ENCODE results near the gene MYMX. TPM values are rescaled to one million over a fixed set of nuclear protein-coding genes. Genes with fewer than 3 reads are reported as not detected.

MYMX gene
- total and polyA plus RNA-seq, 2 of the 13 experiments (the other 11 are each of a cell fraction or from before 2014, with no cell fraction given), result not detected

GRCh38 chr6:44265007-44265721, 48.4 kb downstream of the MYMX start, which contains the start of gene NFKBIE (continued):
- peak; percentile 72; the same call in 1 of the 2 replicates for TF ChIP-seq TFAP4 (IDR thresholded peaks at IDR 0.05; ENCODE audit: borderline replicate concordance, low read depth)
- no peak for TF ChIP-seq ZFP36L2 (CRISPR knock-in tag; IDR thresholded peaks at IDR 0.05)
- TF ChIP-seq POGK (CRISPR knock-in tag; conservative IDR thresholded peaks at IDR 0.05), result peak; percentile 90
- TF ChIP-seq ZFY (CRISPR knock-in tag; IDR thresholded peaks at IDR 0.05), result peak; percentile 90
- peak; percentile 34; the same call in 1 of the 2 replicates for TF ChIP-seq ZNF772 (CRISPR knock-in tag; IDR thresholded peaks at IDR 0.05)
- TF ChIP-seq SMYD3 (CRISPR knock-in tag; IDR thresholded peaks at IDR 0.05), result no peak
- TF ChIP-seq ZNF883 (CRISPR knock-in tag; IDR thresholded peaks at IDR 0.05; ENCODE audit: not compliant biosample characterization), result peak; percentile 71
- no peak for TF ChIP-seq NFE2 (CRISPR knock-in tag; IDR thresholded peaks at IDR 0.05)
- peak; percentile 62; the same call in 1 of the 2 replicates for TF ChIP-seq SPEN (CRISPR knock-in tag; IDR thresholded peaks at IDR 0.05; ENCODE audit: low read depth)
- no peak for TF ChIP-seq ZNF326 (CRISPR knock-in tag; IDR thresholded peaks at IDR 0.05; ENCODE audit: borderline replicate concordance)
- TF ChIP-seq TBX3 (IDR thresholded peaks at IDR 0.05; ENCODE audit: borderline replicate concordance), result no peak
- TF ChIP-seq NFYC (CRISPR knock-in tag; IDR thresholded peaks at IDR 0.05), result 0 out of 2 replicates have a peak, but pooled peaks have one; percentile 4
- no peak for TF ChIP-seq KDM1A (CRISPR knock-in tag; IDR thresholded peaks at IDR 0.05)
- TF ChIP-seq HDAC1 (CRISPR knock-in tag; IDR thresholded peaks at IDR 0.05), result peak; percentile 45
- no peak for TF ChIP-seq TOPORS (CRISPR knock-in tag; IDR thresholded peaks at IDR 0.05)
- TF ChIP-seq ZFP90 (CRISPR knock-in tag; IDR thresholded peaks at IDR 0.05; ENCODE audit: borderline replicate concordance), result no peak
- TF ChIP-seq MYC (CRISPR knock-in tag; IDR thresholded peaks at IDR 0.05; ENCODE audit: borderline replicate concordance), result peak; percentile 58; the same call in 1 of the 2 replicates
- no peak for TF ChIP-seq HNF1B (CRISPR knock-in tag; IDR thresholded peaks at IDR 0.05)
- TF ChIP-seq ZBTB37 (CRISPR knock-in tag; IDR thresholded peaks at IDR 0.05), result no peak
- TF ChIP-seq SP5 (CRISPR knock-in tag; IDR thresholded peaks at IDR 0.05; ENCODE audit: borderline replicate concordance, low read depth), result peak; percentile 49
- TF ChIP-seq ZNF292 (CRISPR knock-in tag; IDR thresholded peaks at IDR 0.05; ENCODE audit: borderline replicate concordance, low read depth), result peak; percentile 36; the same call in 1 of the 2 replicates
- no peak for TF ChIP-seq THYN1 (CRISPR knock-in tag; IDR thresholded peaks at IDR 0.05; ENCODE audit: borderline replicate concordance, low read depth)
- TF ChIP-seq HES4 (CRISPR knock-in tag; IDR thresholded peaks at IDR 0.05; ENCODE audit: borderline replicate concordance), result peak; percentile 26; the same call in 1 of the 2 replicates
- TF ChIP-seq ATRX (CRISPR knock-in tag; IDR thresholded peaks at IDR 0.05; ENCODE audit: borderline replicate concordance), result no peak
